ENCODE measurements around the gene NPAS1. TPM values are rescaled to one million over a fixed set of nuclear protein-coding genes. Genes with fewer than 3 reads are reported as not detected.

The NPAS1 gene
- total and polyA plus RNA-seq, 9 donors: 0.31 to 7.1 (median 2.1) TPM

GRCh38 chr19:47028195-47028601, 8.6 kb downstream of the NPAS1 start:
- Histone ChIP-seq H3K4me3 (ENCODE audit: low read length) (no peak overlapping the region), H3K4me1 (ENCODE audit: control insufficient read depth, insufficient read depth, low read length) (peaks cover under 1% of the 10 kb centered on the region), H3K27ac (ENCODE audit: low read length) (no peak overlapping the region), H3K36me3 (ENCODE audit: control insufficient read depth, insufficient read depth, low read length) (no peaks in the 10 kb centered on the region), H3K27me3 (ENCODE audit: control insufficient read depth, insufficient read depth, low read length) (peaks cover 84% of the 10 kb centered on the region), H3K9me3 (replicated peaks; ENCODE audit: control insufficient read depth, low read depth, low read length) (no peaks in the 10 kb centered on the region)
- no peak for DNase-seq
- WGBS (ENCODE audit: insufficient coverage): 33% methylated on average over 2 of the region's 14 CpGs

- no peak overlapping the region for H3K4me3 ChIP-seq (ENCODE audit: low read length)
- H3K27ac ChIP-seq (ENCODE audit: low read length): no peak overlapping the region
- H3K27me3 ChIP-seq (ENCODE audit: control insufficient read depth, insufficient read depth, low read length): peaks cover 60% of the 10 kb centered on the region
- no peaks in the 10 kb centered on the region for H3K36me3 ChIP-seq (ENCODE audit: control insufficient read depth, insufficient read depth, low read length)
- H3K4me1 ChIP-seq (ENCODE audit: control insufficient read depth, insufficient read depth, low read length): peaks cover 13% of the 10 kb centered on the region
- no peak for DNase-seq
- H3K9me3 ChIP-seq (replicated peaks; ENCODE audit: control insufficient read depth, low read depth, low read length): no peaks in the 10 kb centered on the region
- 21% methylated on average over 13 of the region's 17 CpGs for WGBS (ENCODE audit: insufficient coverage)
These were observed 12.7 kb downstream of the NPAS1 start for GRCh38 chr19:47032171-47032811.

- DNase-seq: peak; percentile 88
- Histone ChIP-seq H3K4me3 (ENCODE audit: low read length) (peak overlapping the region; percentile 48), H3K27ac (ENCODE audit: low read length) (peak overlapping the region; percentile 52), H3K4me1 (ENCODE audit: control insufficient read depth, insufficient read depth, low read length) (peaks cover 13% of the 10 kb centered on the region), H3K36me3 (ENCODE audit: control insufficient read depth, insufficient read depth, low read length) (no peaks in the 10 kb centered on the region), H3K27me3 (ENCODE audit: control insufficient read depth, insufficient read depth, low read length) (peaks cover 36% of the 10 kb centered on the region), H3K9me3 (replicated peaks; ENCODE audit: control insufficient read depth, low read depth, low read length) (no peaks in the 10 kb centered on the region)
- WGBS (ENCODE audit: insufficient coverage): 2% methylated on average over 20 of the region's 35 CpGs
These were observed 15.8 kb downstream of the NPAS1 start for GRCh38 chr19:47035127-47036096.

- no peak for DNase-seq
- H3K4me3 ChIP-seq (ENCODE audit: low read length): peak overlapping the region; percentile 48
- H3K9me3 ChIP-seq (replicated peaks; ENCODE audit: control insufficient read depth, low read depth, low read length): no peaks in the 10 kb centered on the region
- peak overlapping the region; percentile 52 for H3K27ac ChIP-seq (ENCODE audit: low read length)
- peaks cover 28% of the 10 kb centered on the region for H3K27me3 ChIP-seq (ENCODE audit: control insufficient read depth, insufficient read depth, low read length)
- 0% methylated on average over 11 of the region's 26 CpGs for WGBS (ENCODE audit: insufficient coverage)
- H3K4me1 ChIP-seq (ENCODE audit: control insufficient read depth, insufficient read depth, low read length): peaks cover 13% of the 10 kb centered on the region
- H3K36me3 ChIP-seq (ENCODE audit: control insufficient read depth, insufficient read depth, low read length): no peaks in the 10 kb centered on the region
These were observed 16.5 kb downstream of the NPAS1 start for GRCh38 chr19:47036097-47036651.

- no CpG with 5 or more reads among the region's 1 CpG for WGBS (ENCODE audit: insufficient coverage)
These were observed 18.1 kb downstream of the NPAS1 start for GRCh38 chr19:47037766-47038165.

GRCh38 chr19:47039239-47039874, 19.7 kb downstream of the NPAS1 start:
- Histone ChIP-seq H3K36me3 (ENCODE audit: control insufficient read depth, insufficient read depth, low read length) (no peaks in the 10 kb centered on the region), H3K4me3 (ENCODE audit: low read length) (no peak overlapping the region), H3K27me3 (ENCODE audit: control insufficient read depth, insufficient read depth, low read length) (peaks cover 12% of the 10 kb centered on the region), H3K4me1 (ENCODE audit: control insufficient read depth, insufficient read depth, low read length) (peaks cover 13% of the 10 kb centered on the region), H3K27ac (ENCODE audit: low read length) (no peak overlapping the region), H3K9me3 (replicated peaks; ENCODE audit: control insufficient read depth, low read depth, low read length) (no peaks in the 10 kb centered on the region)
- no peak for DNase-seq
- 81% methylated on average over 13 of the region's 17 CpGs for WGBS (ENCODE audit: insufficient coverage)

More at GRCh38 chr19:47037766-47038165, 18.1 kb downstream of the NPAS1 start:
- Histone ChIP-seq H3K4me1 (ENCODE audit: control insufficient read depth, insufficient read depth, low read length) (peaks cover 13% of the 10 kb centered on the region), H3K27me3 (ENCODE audit: control insufficient read depth, insufficient read depth, low read length) (peaks cover 15% of the 10 kb centered on the region), H3K9me3 (replicated peaks; ENCODE audit: control insufficient read depth, low read depth, low read length) (no peaks in the 10 kb centered on the region), H3K36me3 (ENCODE audit: control insufficient read depth, insufficient read depth, low read length) (no peaks in the 10 kb centered on the region), H3K27ac (ENCODE audit: low read length) (no peak overlapping the region), H3K4me3 (ENCODE audit: low read length) (no peak overlapping the region)
- DNase-seq: no peak

- WGBS (ENCODE audit: insufficient coverage): 76% methylated on average over 7 of the region's 8 CpGs
These were observed 21.2 kb downstream of the NPAS1 start for GRCh38 chr19:47040869-47041268.

GRCh38 chr19:47044946-47045866, 25.6 kb downstream of the NPAS1 start:
- DNase-seq: no peak
- H3K4me3 ChIP-seq (ENCODE audit: low read length): no peak overlapping the region
- peaks cover 7% of the 10 kb centered on the region for H3K4me1 ChIP-seq (ENCODE audit: control insufficient read depth, insufficient read depth, low read length)
- 93% methylated on average over 47 of the region's 56 CpGs for WGBS (ENCODE audit: insufficient coverage)
- no peak overlapping the region for H3K27ac ChIP-seq (ENCODE audit: low read length)
- H3K9me3 ChIP-seq (replicated peaks; ENCODE audit: control insufficient read depth, low read depth, low read length): no peaks in the 10 kb centered on the region
- H3K27me3 ChIP-seq (ENCODE audit: control insufficient read depth, insufficient read depth, low read length): no peaks in the 10 kb centered on the region
- no peaks in the 10 kb centered on the region for H3K36me3 ChIP-seq (ENCODE audit: control insufficient read depth, insufficient read depth, low read length)

More at GRCh38 chr19:47040869-47041268, 21.2 kb downstream of the NPAS1 start:
- DNase-seq: no peak
- Histone ChIP-seq H3K4me3 (ENCODE audit: low read length) (no peak overlapping the region), H3K27ac (ENCODE audit: low read length) (no peak overlapping the region), H3K9me3 (replicated peaks; ENCODE audit: control insufficient read depth, low read depth, low read length) (no peaks in the 10 kb centered on the region), H3K36me3 (ENCODE audit: control insufficient read depth, insufficient read depth, low read length) (no peaks in the 10 kb centered on the region), H3K27me3 (ENCODE audit: control insufficient read depth, insufficient read depth, low read length) (no peaks in the 10 kb centered on the region), H3K4me1 (ENCODE audit: control insufficient read depth, insufficient read depth, low read length) (peaks cover 6% of the 10 kb centered on the region)

DNA sequence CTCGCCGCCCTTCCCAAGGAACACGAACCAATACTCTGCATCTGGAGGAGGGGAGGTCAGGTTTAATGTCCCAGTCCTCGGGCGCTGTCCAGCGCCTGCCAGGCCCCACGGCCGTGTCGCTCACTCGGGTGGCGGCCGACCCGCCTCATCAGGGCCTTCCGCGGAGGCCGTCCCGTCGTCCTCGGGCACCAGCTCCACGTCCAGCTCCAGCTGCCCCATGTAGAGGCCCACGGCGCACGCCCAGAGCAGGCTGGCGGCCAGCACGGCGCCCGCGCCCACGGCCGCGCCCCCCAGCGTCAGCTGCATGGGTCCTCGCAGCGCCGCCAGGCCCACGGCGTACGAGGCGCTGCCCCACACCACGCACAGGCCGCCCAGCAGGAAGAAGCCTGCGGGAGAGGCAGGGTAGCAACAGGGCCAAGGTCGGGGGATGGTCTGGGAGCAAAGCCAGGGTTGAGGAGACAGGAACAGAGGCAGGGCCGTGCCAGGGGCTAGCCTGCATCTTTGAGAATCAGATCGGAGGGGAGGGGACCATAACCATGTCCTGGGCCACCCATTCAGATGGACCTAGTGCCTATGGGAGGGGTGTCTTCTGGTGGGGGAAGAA, 26.3 kb downstream of the NPAS1 start:
- no peaks in the 10 kb centered on the region for H3K27me3 ChIP-seq (ENCODE audit: control insufficient read depth, insufficient read depth, low read length)
- WGBS (ENCODE audit: insufficient coverage): 91% methylated on average over 40 of the region's 45 CpGs
- no peaks in the 10 kb centered on the region for H3K9me3 ChIP-seq (replicated peaks; ENCODE audit: control insufficient read depth, low read depth, low read length)
- no peak for DNase-seq
- H3K36me3 ChIP-seq (ENCODE audit: control insufficient read depth, insufficient read depth, low read length): no peaks in the 10 kb centered on the region
- no peak overlapping the region for H3K4me3 ChIP-seq (ENCODE audit: low read length)
- no peak overlapping the region for H3K27ac ChIP-seq (ENCODE audit: low read length)
- H3K4me1 ChIP-seq (ENCODE audit: control insufficient read depth, insufficient read depth, low read length): peaks cover 7% of the 10 kb centered on the region
